ENCODE results near the gene NTM. TPM values are rescaled to one million over a fixed set of nuclear protein-coding genes. Genes with fewer than 3 reads are reported as not detected.

The NTM gene
- total RNA-seq, 1 experiment from 2014 or later: 9.9 TPM

GRCh38 chr11:132256528-132257279, 886.3 kb downstream of the NTM start:
- Mint-ChIP-seq H3K4me3 (no peak overlapping the region), H3K4me1 (no peaks in the 10 kb centered on the region), H3K9me3 (no peaks in the 10 kb centered on the region), H3K27ac (no peak overlapping the region), H3K36me3 (ENCODE audit: insufficient read depth in 1 of 3, low read depth in 3 of 3) (no peaks in the 10 kb centered on the region), H3K27me3 (ENCODE audit: low read depth) (no peaks in the 10 kb centered on the region; the same call in 1 of the 2 replicates)
- Histone ChIP-seq H3K4ac (ENCODE audit: low read depth, low read length) (no peak overlapping the region), H3K18ac (ENCODE audit: insufficient read length, low read depth, low read length) (no peak overlapping the region), H3K23me2 (ENCODE audit: insufficient read length, low read depth, low read length, poor library complexity, severe bottlenecking) (no peaks in the 10 kb centered on the region), H2AK5ac (ENCODE audit: insufficient read length, low read length) (no peak overlapping the region), H3T11ph (ENCODE audit: low read length) (no peak overlapping the region), H3K79me1 (ENCODE audit: insufficient read depth, low read depth, low read length, poor library complexity, severe bottlenecking) (no peaks in the 10 kb centered on the region), H3K56ac (ENCODE audit: insufficient read length, low read depth, low read length) (no peak overlapping the region), H2BK5ac (ENCODE audit: insufficient read length, low read length) (no peak overlapping the region), H2BK12ac (ENCODE audit: insufficient read length, low read depth, low read length) (no peak overlapping the region), H4K5ac (ENCODE audit: insufficient read length, low read depth, low read length) (no peak overlapping the region), H2BK15ac (ENCODE audit: low read depth, low read length) (no peak overlapping the region), H2AFZ (ENCODE audit: low read length) (no peak overlapping the region), H3K27me3 (ENCODE audit: insufficient read depth, low read length) (no peaks in the 10 kb centered on the region), H3K9ac (ENCODE audit: extremely low read depth, insufficient read length, low read length) (no peak overlapping the region), H4K91ac (ENCODE audit: insufficient read length, low read depth, low read length) (no peak overlapping the region), H4K20me1 (ENCODE audit: control insufficient read depth, insufficient read depth, insufficient read length) (no peaks in the 10 kb centered on the region), H4K8ac (replicated peaks; ENCODE audit: insufficient read length, low read depth, low read length) (no peak overlapping the region), H3K4me1 (ENCODE audit: insufficient read depth, low read length) (no peaks in the 10 kb centered on the region), H3K23ac (ENCODE audit: insufficient read length, low read depth, low read length) (no peak overlapping the region), H3K9me3 (ENCODE audit: control insufficient read depth, low read depth, low read length) (no peaks in the 10 kb centered on the region), H3K79me2 (ENCODE audit: insufficient read depth, low read length) (no peaks in the 10 kb centered on the region), H3K14ac (ENCODE audit: insufficient read depth, low read length) (no peak overlapping the region), H2BK120ac (ENCODE audit: low read depth, low read length, poor library complexity, severe bottlenecking) (no peak overlapping the region), H2BK20ac (ENCODE audit: low read depth, low read length, poor library complexity, severe bottlenecking) (no peak overlapping the region), H3K27ac (ENCODE audit: insufficient read length, low read depth, low read length) (no peak overlapping the region), H3K4me2 (ENCODE audit: insufficient read depth, insufficient read length, low read length) (no peak overlapping the region)
- WGBS (ENCODE audit: extremely low coverage, insufficient read length, low lambda C conversion rate): no CpG with 5 or more reads among the region's 17 CpGs
- no peak for TF ChIP-seq CTCF (conservative IDR thresholded peaks at IDR 0.05)
- no peak for DNase-seq
